Gastroesophageal sphincter (tissue), 4 donors: ENCODE measurements around the gene L3MBTL4. TPM values are rescaled to one million over a fixed set of nuclear protein-coding genes. Genes with fewer than 3 reads are reported as not detected.

Source experiments
- ATAC-seq: fragments of 150-250 bp; one replicate; pipeline ENCODE4 v1.9.1; 2016; ENCODE audit warnings: mild to moderate bottlenecking, moderate library complexity
- H3K27ac ChIP-seq, 4 donors: fragments of 200-600 bp; sonication (generic) in 3 of 4; 1 replicate in 3 of 4; 2 replicates in 1 of 4; pipeline ENCODE4 v1.5.1; 2016 to 2019
- H3K27me3 ChIP-seq: fragments of 200-600 bp; sonication (generic); one replicate; pipeline ENCODE4 v1.5.1; 2019
- H3K36me3 ChIP-seq, 2 donors: fragments of 200-600 bp; sonication (generic); one replicate each; pipeline ENCODE4 v1.5.1; 2019; ENCODE audit warnings: control low read depth in 1 of 2
- H3K4me1 ChIP-seq, 3 donors: fragments of 200-600 bp; sonication (generic); 1 replicate in 2 of 3; 2 replicates in 1 of 3; pipeline ENCODE4 v1.5.1; 2016 to 2019; ENCODE audit warnings: control low read depth in 2 of 3
- H3K4me3 ChIP-seq, 2 donors: fragments of 200-600 bp; sonication (generic); one replicate each; pipeline ENCODE4 v1.5.1; 2019; ENCODE audit warnings: mild to moderate bottlenecking in 1 of 2, moderate library complexity in 1 of 2
- H3K9me3 ChIP-seq, 3 donors: fragments of 200-600 bp; sonication (generic); one replicate each; pipeline ENCODE4 v1.5.1; 2017 to 2019; ENCODE audit warnings: control low read depth in 2 of 3
- EP300 ChIP-seq: sonication (generic); formaldehyde crosslinking; IDR thresholded peaks from one replicate; pipeline ENCODE4 v1.6.1; 2017; ENCODE audit warnings: antibody characterized with exemption, mild to moderate bottlenecking
- POLR2A ChIP-seq, 2 donors: fragments of 450-650 bp; IDR thresholded peaks; one replicate each; pipeline ENCODE4 v1.6.1; 2017; ENCODE audit warnings: antibody characterized with exemption in 2 of 2, mild to moderate bottlenecking in 2 of 2, moderate library complexity in 1 of 2
- POLR2AphosphoS5 ChIP-seq: sonication (generic); formaldehyde crosslinking; IDR thresholded peaks from one replicate; pipeline ENCODE4 v1.6.1; 2017; ENCODE audit warnings: antibody characterized with exemption
- WGBS, 2 donors: methylation state at CpG; one replicate each; pipeline ENCODE4 v1.1.5; 2018; ENCODE audit warnings: low coverage in 1 of 2; 5-methylcytosine and 5-hydroxymethylcytosine counted together
- total RNA-seq, 4 donors: library from RNA; depleted of rRNA; stranded (reverse); fragments of >200 nt; gene quantifications; one replicate each; pipeline ENCODE4 v1.1.0, GENCODE V29; 2016
- TF ChIP-seq, protein P1 (sequence below), 4 experiments: fragments of 200-600 bp in 2 of 4; fragments of 450-650 bp in 2 of 4; sonication (generic) in 1 of 4; IDR thresholded peaks; one replicate each; pipeline ENCODE4 v1.5.1; 2017 to 2019; ENCODE audit warnings: antibody characterized with exemption in 4 of 4, mild to moderate bottlenecking in 2 of 4, moderate library complexity in 2 of 4

The L3MBTL4 gene
- total RNA-seq, 4 donors from 2014 or later, result 0.46 to 8.1 (median 4.9) TPM

GRCh38 chr18:6010284-6010683 is 404.4 kb downstream of the L3MBTL4 start:
- Histone ChIP-seq H3K36me3 (no peaks in the 10 kb centered on the region), H3K27ac (no peak overlapping the region), H3K27me3 (no peaks in the 10 kb centered on the region), H3K4me3 (no peak overlapping the region), H3K4me1 (no peaks in the 10 kb centered on the region), H3K9me3 (no peaks in the 10 kb centered on the region)
- TF ChIP-seq, protein P1, sequence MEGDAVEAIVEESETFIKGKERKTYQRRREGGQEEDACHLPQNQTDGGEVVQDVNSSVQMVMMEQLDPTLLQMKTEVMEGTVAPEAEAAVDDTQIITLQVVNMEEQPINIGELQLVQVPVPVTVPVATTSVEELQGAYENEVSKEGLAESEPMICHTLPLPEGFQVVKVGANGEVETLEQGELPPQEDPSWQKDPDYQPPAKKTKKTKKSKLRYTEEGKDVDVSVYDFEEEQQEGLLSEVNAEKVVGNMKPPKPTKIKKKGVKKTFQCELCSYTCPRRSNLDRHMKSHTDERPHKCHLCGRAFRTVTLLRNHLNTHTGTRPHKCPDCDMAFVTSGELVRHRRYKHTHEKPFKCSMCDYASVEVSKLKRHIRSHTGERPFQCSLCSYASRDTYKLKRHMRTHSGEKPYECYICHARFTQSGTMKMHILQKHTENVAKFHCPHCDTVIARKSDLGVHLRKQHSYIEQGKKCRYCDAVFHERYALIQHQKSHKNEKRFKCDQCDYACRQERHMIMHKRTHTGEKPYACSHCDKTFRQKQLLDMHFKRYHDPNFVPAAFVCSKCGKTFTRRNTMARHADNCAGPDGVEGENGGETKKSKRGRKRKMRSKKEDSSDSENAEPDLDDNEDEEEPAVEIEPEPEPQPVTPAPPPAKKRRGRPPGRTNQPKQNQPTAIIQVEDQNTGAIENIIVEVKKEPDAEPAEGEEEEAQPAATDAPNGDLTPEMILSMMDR (IDR thresholded peaks at IDR 0.05), result no peak
- TF ChIP-seq EP300 (no peak), POLR2AphosphoS5 (no peak), POLR2A (IDR thresholded peaks at IDR 0.05) (no peak)
- ATAC-seq, result no peak
- 37 to 76% methylated on average over 5 of the region's 5 CpGs for WGBS, 2 donors

- Histone ChIP-seq H3K4me3 (no peak overlapping the region), H3K36me3 (no peaks in the 10 kb centered on the region), H3K27me3 (no peaks in the 10 kb centered on the region), H3K4me1 (no peaks in the 10 kb centered on the region), H3K27ac (no peak overlapping the region), H3K9me3 (no peaks in the 10 kb centered on the region)
- TF ChIP-seq EP300 (no peak), POLR2A (IDR thresholded peaks at IDR 0.05) (no peak), POLR2AphosphoS5 (no peak)
- TF ChIP-seq, protein P1 (IDR thresholded peaks at IDR 0.05), result no peak
- no peak for ATAC-seq
- 58 to 79% methylated on average over 4 of the region's 4 CpGs for WGBS, 2 donors
Observed at GRCh38 chr18:6009756-6010155, 405.0 kb downstream of the L3MBTL4 start.

GRCh38 chr18:6004683-6005082 is 410.0 kb downstream of the L3MBTL4 start:
- H3K9me3 ChIP-seq, result peaks cover 0 to 5% (median 0%) of the 10 kb centered on the region in 3 donors
- no peaks in the 10 kb centered on the region for H3K36me3 ChIP-seq
- H3K27me3 ChIP-seq, result no peaks in the 10 kb centered on the region
- 89 to 93% methylated on average over 2 to 3 of the region's 3 CpGs for WGBS, 2 donors
- no peak overlapping the region for H3K4me3 ChIP-seq
- TF ChIP-seq POLR2A (IDR thresholded peaks at IDR 0.05) (no peak), EP300 (no peak), POLR2AphosphoS5 (no peak)
- TF ChIP-seq, protein P1 (IDR thresholded peaks at IDR 0.05), result no peak
- no peak for ATAC-seq
- no peaks in the 10 kb centered on the region for H3K4me1 ChIP-seq
- no peak overlapping the region for H3K27ac ChIP-seq

- Histone ChIP-seq H3K9me3 (peaks cover 0 to 7% (median 0%) of the 10 kb centered on the region in 3 donors), H3K4me3 (no peak overlapping the region), H3K27me3 (no peaks in the 10 kb centered on the region), H3K36me3 (no peaks in the 10 kb centered on the region), H3K4me1 (no peaks in the 10 kb centered on the region), H3K27ac (no peak overlapping the region)
- TF ChIP-seq, protein P1 (IDR thresholded peaks at IDR 0.05), result no peak
- no peak for TF ChIP-seq POLR2A (IDR thresholded peaks at IDR 0.05)
- TF ChIP-seq POLR2AphosphoS5, result no peak
- no peak for TF ChIP-seq EP300
- ATAC-seq, result no peak
- 66 to 75% methylated on average over 3 of the region's 3 CpGs for WGBS, 2 donors
Observed at GRCh38 chr18:6004119-6004518, 410.6 kb downstream of the L3MBTL4 start.

GRCh38 chr18:6001867-6002266 is 412.8 kb downstream of the L3MBTL4 start:
- Histone ChIP-seq H3K4me3 (no peak overlapping the region), H3K27me3 (no peaks in the 10 kb centered on the region), H3K36me3 (no peaks in the 10 kb centered on the region), H3K27ac (no peak overlapping the region), H3K9me3 (peaks cover 0 to 7% (median 0%) of the 10 kb centered on the region in 3 donors), H3K4me1 (no peaks in the 10 kb centered on the region)
- ATAC-seq, result no peak
- TF ChIP-seq POLR2AphosphoS5 (no peak), POLR2A (IDR thresholded peaks at IDR 0.05) (no peak), EP300 (no peak)
- TF ChIP-seq, protein P1 (IDR thresholded peaks at IDR 0.05), result no peak
- WGBS, 2 donors, result 60 to 88% methylated on average over 2 of the region's 2 CpGs
